ENCODE measurements around the gene ZNF639. TPM values are rescaled to one million over a fixed set of nuclear protein-coding genes. Genes with fewer than 3 reads are reported as not detected.

ZNF639 gene
- total RNA-seq, 5 donors from 2014 or later (not counting 1 experiment from before 2014, with no cell fraction given), result 35.1 to 74.9 (median 36.5) TPM

- H3K36me3 ChIP-seq (ENCODE audit: control insufficient read depth in 2 of 2, extremely low read depth in 1 of 2, insufficient read depth in 1 of 2, low read length in 1 of 2), result no peaks in the 10 kb centered on the region
- H3K27me3 Mint-ChIP-seq, result peaks cover 8 to 12% of the 10 kb centered on the region in 2 donors
- no peak overlapping the region for H3K27ac ChIP-seq (ENCODE audit: low read length)
- H3K4me3 Mint-ChIP-seq, result no peak overlapping the region
- H3K4me1 ChIP-seq (ENCODE audit: control insufficient read depth in 1 of 2, extremely low read depth in 1 of 2, insufficient read depth in 2 of 2, low read length in 2 of 2), result no peaks in the 10 kb centered on the region
- no peaks in the 10 kb centered on the region for H3K4me1 Mint-ChIP-seq
- DNase-seq (no peak), ATAC-seq (replicated peaks in 1 of 4) (no peak)
- 78% methylated on average over 1 of the region's 5 CpGs for WGBS (ENCODE audit: insufficient coverage)
- no peaks in the 10 kb centered on the region for H3K36me3 Mint-ChIP-seq
- H3K27ac Mint-ChIP-seq, result no peak overlapping the region
- no peaks in the 10 kb centered on the region for H3K9me3 ChIP-seq
- H3K27me3 ChIP-seq (replicated peaks in 1 of 2; ENCODE audit: control insufficient read depth in 2 of 2, extremely low read depth in 1 of 2, insufficient read depth in 2 of 2, low read length in 1 of 2), result peaks cover 0 to 2% of the 10 kb centered on the region in 2 experiments
- peaks cover 0 to 8% (median 4%) of the 10 kb centered on the region in 3 donors for H3K9me3 Mint-ChIP-seq
- H3K4me3 ChIP-seq (ENCODE audit: control insufficient read depth in 1 of 2, extremely low read depth in 1 of 2, low read length in 1 of 2), result no peak overlapping the region
- ChIA-PET CTCF (interaction anchor here in 1 of 2 donors (0.6 to 1.0 kb wide), 2 partner anchors 233 to 240 kb away, joined by 4 read pairs; no protein-coding TSS in a partner anchor), POLR2A (no interaction called here)
Observed at GRCh38 chr3:179297971-179298725, 24.7 kb upstream of the ZNF639 start.

- no peaks in the 10 kb centered on the region for H3K4me1 ChIP-seq (ENCODE audit: control insufficient read depth in 1 of 2, extremely low read depth in 1 of 2, insufficient read depth in 2 of 2, low read length in 2 of 2)
- H3K9me3 ChIP-seq, result no peaks in the 10 kb centered on the region
- WGBS (ENCODE audit: insufficient coverage), result no CpG with 5 or more reads among the region's 2 CpGs
- Mint-ChIP-seq H3K36me3 (no peaks in the 10 kb centered on the region), H3K27me3 (peaks cover 8 to 12% of the 10 kb centered on the region in 2 donors), H3K4me1 (no peaks in the 10 kb centered on the region), H3K4me3 (no peak overlapping the region), H3K9me3 (peaks cover 0 to 8% (median 4%) of the 10 kb centered on the region in 3 donors), H3K27ac (no peak overlapping the region)
- ATAC-seq (replicated peaks in 1 of 4), result no peak
- no peak overlapping the region for H3K4me3 ChIP-seq (ENCODE audit: control insufficient read depth in 1 of 2, extremely low read depth in 1 of 2, low read length in 1 of 2)
- POLR2A ChIA-PET, result no interaction called here
- CTCF ChIA-PET, result interaction anchor here in 1 of 2 donors (1.0 kb wide), 1 partner anchor 235 kb away, joined by 4 read pairs; no protein-coding TSS in a partner anchor
- no peak for DNase-seq
- peaks cover 0 to 2% of the 10 kb centered on the region in 2 experiments for H3K27me3 ChIP-seq (replicated peaks in 1 of 2; ENCODE audit: control insufficient read depth in 2 of 2, extremely low read depth in 1 of 2, insufficient read depth in 2 of 2, low read length in 1 of 2)
- no peaks in the 10 kb centered on the region for H3K36me3 ChIP-seq (ENCODE audit: control insufficient read depth in 2 of 2, extremely low read depth in 1 of 2, insufficient read depth in 1 of 2, low read length in 1 of 2)
- no peak overlapping the region for H3K27ac ChIP-seq (ENCODE audit: low read length)
Observed at GRCh38 chr3:179299316-179299715, 23.5 kb upstream of the ZNF639 start.

GRCh38 chr3:179299999-179300613 lies 22.7 kb upstream of the ZNF639 start:
- DNase-seq, result no peak
- no peak overlapping the region for H3K27ac ChIP-seq (ENCODE audit: low read length)
- Mint-ChIP-seq H3K27me3 (peaks cover 4 to 9% of the 10 kb centered on the region in 2 donors), H3K27ac (no peak overlapping the region), H3K4me3 (no peak overlapping the region), H3K4me1 (no peaks in the 10 kb centered on the region), H3K36me3 (no peaks in the 10 kb centered on the region), H3K9me3 (peaks cover 0 to 8% (median 4%) of the 10 kb centered on the region in 3 donors)
- no peak for ATAC-seq (replicated peaks in 1 of 4)
- H3K9me3 ChIP-seq, result no peaks in the 10 kb centered on the region
- no peaks in the 10 kb centered on the region for H3K36me3 ChIP-seq (ENCODE audit: control insufficient read depth in 2 of 2, extremely low read depth in 1 of 2, insufficient read depth in 1 of 2, low read length in 1 of 2)
- no peak overlapping the region for H3K4me3 ChIP-seq (ENCODE audit: control insufficient read depth in 1 of 2, extremely low read depth in 1 of 2, low read length in 1 of 2)
- ChIA-PET CTCF (no interaction called here), POLR2A (no interaction called here)
- peaks cover 0 to 3% of the 10 kb centered on the region in 2 experiments for H3K27me3 ChIP-seq (replicated peaks in 1 of 2; ENCODE audit: control insufficient read depth in 2 of 2, extremely low read depth in 1 of 2, insufficient read depth in 2 of 2, low read length in 1 of 2)
- WGBS (ENCODE audit: insufficient coverage), result 80% methylated on average over 4 of the region's 5 CpGs
- no peaks in the 10 kb centered on the region for H3K4me1 ChIP-seq (ENCODE audit: control insufficient read depth in 1 of 2, extremely low read depth in 1 of 2, insufficient read depth in 2 of 2, low read length in 2 of 2)

GRCh38 chr3:179301645-179302044 lies 21.2 kb upstream of the ZNF639 start:
- Mint-ChIP-seq H3K4me3 (no peak overlapping the region), H3K9me3 (peaks cover 0 to 8% (median 4%) of the 10 kb centered on the region in 3 donors), H3K27ac (no peak overlapping the region), H3K27me3 (peaks cover 0 to 6% of the 10 kb centered on the region in 2 donors), H3K36me3 (no peaks in the 10 kb centered on the region), H3K4me1 (no peaks in the 10 kb centered on the region)
- no CpG with 5 or more reads among the region's 3 CpGs for WGBS (ENCODE audit: insufficient coverage)
- ChIA-PET CTCF (no interaction called here), POLR2A (interaction anchor here in 1 of 2 donors (0.6 kb wide), 1 partner anchor 1281 kb away, joined by 3 read pairs; no protein-coding TSS in a partner anchor)
- no peak for DNase-seq
- no peaks in the 10 kb centered on the region for H3K9me3 ChIP-seq
- no peak for ATAC-seq (replicated peaks in 1 of 4)
- no peaks in the 10 kb centered on the region for H3K36me3 ChIP-seq (ENCODE audit: control insufficient read depth in 2 of 2, extremely low read depth in 1 of 2, insufficient read depth in 1 of 2, low read length in 1 of 2)
- no peaks in the 10 kb centered on the region for H3K4me1 ChIP-seq (ENCODE audit: control insufficient read depth in 1 of 2, extremely low read depth in 1 of 2, insufficient read depth in 2 of 2, low read length in 2 of 2)
- H3K27ac ChIP-seq (ENCODE audit: low read length), result no peak overlapping the region
- no peak overlapping the region for H3K4me3 ChIP-seq (ENCODE audit: control insufficient read depth in 1 of 2, extremely low read depth in 1 of 2, low read length in 1 of 2)
- H3K27me3 ChIP-seq (replicated peaks in 1 of 2; ENCODE audit: control insufficient read depth in 2 of 2, extremely low read depth in 1 of 2, insufficient read depth in 2 of 2, low read length in 1 of 2), result peaks cover 0 to 8% of the 10 kb centered on the region in 2 experiments

- Mint-ChIP-seq H3K4me3 (no peak overlapping the region), H3K36me3 (no peaks in the 10 kb centered on the region), H3K27ac (no peak overlapping the region), H3K9me3 (peaks cover 0 to 8% (median 4%) of the 10 kb centered on the region in 3 donors), H3K4me1 (no peaks in the 10 kb centered on the region), H3K27me3 (peaks cover 0 to 6% of the 10 kb centered on the region in 2 donors)
- ChIA-PET CTCF (interaction anchor here in 1 of 2 donors (0.7 kb wide), 1 partner anchor 506 kb away, joined by 6 read pairs; no protein-coding TSS in a partner anchor), POLR2A (no interaction called here)
- no peaks in the 10 kb centered on the region for H3K4me1 ChIP-seq (ENCODE audit: control insufficient read depth in 1 of 2, extremely low read depth in 1 of 2, insufficient read depth in 2 of 2, low read length in 2 of 2)
- H3K27me3 ChIP-seq (replicated peaks in 1 of 2; ENCODE audit: control insufficient read depth in 2 of 2, extremely low read depth in 1 of 2, insufficient read depth in 2 of 2, low read length in 1 of 2), result peaks cover 0 to 8% of the 10 kb centered on the region in 2 experiments
- WGBS (ENCODE audit: insufficient coverage), result no CpG with 5 or more reads among the region's 7 CpGs
- H3K36me3 ChIP-seq (ENCODE audit: control insufficient read depth in 2 of 2, extremely low read depth in 1 of 2, insufficient read depth in 1 of 2, low read length in 1 of 2), result no peaks in the 10 kb centered on the region
- H3K9me3 ChIP-seq, result no peaks in the 10 kb centered on the region
- DNase-seq (no peak), ATAC-seq (replicated peaks in 1 of 4) (no peak)
- no peak overlapping the region for H3K4me3 ChIP-seq (ENCODE audit: control insufficient read depth in 1 of 2, extremely low read depth in 1 of 2, low read length in 1 of 2)
- H3K27ac ChIP-seq (ENCODE audit: low read length), result no peak overlapping the region
Observed at GRCh38 chr3:179302111-179302510, 20.7 kb upstream of the ZNF639 start.

- Histone ChIP-seq H3K36me3 (ENCODE audit: control insufficient read depth in 2 of 2, extremely low read depth in 1 of 2, insufficient read depth in 1 of 2, low read length in 1 of 2) (no peaks in the 10 kb centered on the region), H3K27me3 (replicated peaks in 1 of 2; ENCODE audit: control insufficient read depth in 2 of 2, extremely low read depth in 1 of 2, insufficient read depth in 2 of 2, low read length in 1 of 2) (peaks cover 0 to 8% of the 10 kb centered on the region in 2 experiments), H3K4me1 (ENCODE audit: control insufficient read depth in 1 of 2, extremely low read depth in 1 of 2, insufficient read depth in 2 of 2, low read length in 2 of 2) (no peaks in the 10 kb centered on the region), H3K27ac (ENCODE audit: low read length) (no peak overlapping the region), H3K9me3 (no peaks in the 10 kb centered on the region), H3K4me3 (ENCODE audit: control insufficient read depth in 1 of 2, extremely low read depth in 1 of 2, low read length in 1 of 2) (no peak overlapping the region)
- H3K4me3 Mint-ChIP-seq, result no peak overlapping the region
- H3K36me3 Mint-ChIP-seq, result no peaks in the 10 kb centered on the region
- peaks cover 0 to under 1% (median 0%) of the 10 kb centered on the region in 3 donors for H3K9me3 Mint-ChIP-seq
- POLR2A ChIA-PET, result no interaction called here
- no CpG with 5 or more reads among the region's 2 CpGs for WGBS (ENCODE audit: insufficient coverage)
- DNase-seq, result no peak
- no peak overlapping the region for H3K27ac Mint-ChIP-seq
- CTCF ChIA-PET, result no interaction called here
- no peak for ATAC-seq (replicated peaks in 1 of 4)
- H3K4me1 Mint-ChIP-seq, result no peaks in the 10 kb centered on the region
- peaks cover 0 to 6% of the 10 kb centered on the region in 2 donors for H3K27me3 Mint-ChIP-seq
Observed at GRCh38 chr3:179304605-179305004, 18.2 kb upstream of the ZNF639 start.
